Cortex of kidney (tissue), 1 donor: Measurements from ENCODE around the gene ATP13A2.
"Not testable (repeated sequence)": the region's sequence is repeated elsewhere in the genome, so short reads cannot be mapped to it uniquely, and the experiment has no call there.

Experiments used
- DNase-seq: peaks from one replicate; lab custom pipeline; 2025; lab: John Stamatoyannopoulos, UW

ATP13A2 gene

GRCh38 chr1:16961297-16962133 lies 50.2 kb downstream of the ATP13A2 start:
- DNase-seq = no peak

- no peak for DNase-seq
Measured at GRCh38 chr1:16960560-16961296, 51.0 kb downstream of the ATP13A2 start.

- DNase-seq = no peak
Measured at GRCh38 chr1:16958475-16958874, 53.3 kb downstream of the ATP13A2 start.

- DNase-seq = no peak
Measured at GRCh38 chr1:16957731-16958130, 54.0 kb downstream of the ATP13A2 start.

GRCh38 chr1:16956775-16957174 lies 55.0 kb downstream of the ATP13A2 start:
- no peak for DNase-seq

- DNase-seq = no peak
Measured at GRCh38 chr1:16955186-16955585, 56.5 kb downstream of the ATP13A2 start.

GRCh38 chr1:16954579-16954978 lies 57.1 kb downstream of the ATP13A2 start:
- DNase-seq = no peak

- DNase-seq = not testable (repeated sequence)
Measured at GRCh38 chr1:16952376-16952775, 59.4 kb downstream of the ATP13A2 start.

- DNase-seq = not testable (repeated sequence)
Measured at GRCh38 chr1:16949026-16949425, 62.7 kb downstream of the ATP13A2 start.

- DNase-seq = not testable (repeated sequence)
Measured at GRCh38 chr1:16948282-16948891, 63.3 kb downstream of the ATP13A2 start.

- DNase-seq = no peak
Measured at GRCh38 chr1:16946646-16947045, 65.1 kb downstream of the ATP13A2 start.

- not testable (repeated sequence) for DNase-seq
Measured at GRCh38 chr1:16946185-16946584, 65.5 kb downstream of the ATP13A2 start.

GRCh38 chr1:16945512-16945911 lies 66.2 kb downstream of the ATP13A2 start:
- DNase-seq = not testable (repeated sequence)

- DNase-seq = no peak
Measured at GRCh38 chr1:16944038-16944437, 67.7 kb downstream of the ATP13A2 start.

- not testable (repeated sequence) for DNase-seq
Measured at GRCh38 chr1:16939386-16940180, 72.1 kb downstream of the ATP13A2 start.

- no peak for DNase-seq
Measured at GRCh38 chr1:16938351-16939321, 73.1 kb downstream of the ATP13A2 start.

GRCh38 chr1:16936580-16936979 lies 75.1 kb downstream of the ATP13A2 start:
- DNase-seq = not testable (repeated sequence)
